Measurements from ENCODE around the gene SARDH. TPM values are rescaled to one million over a fixed set of nuclear protein-coding genes. Genes with fewer than 3 reads are reported as not detected.

Gene SARDH
- total RNA-seq, 1 experiment from 2014 or later = 5.3 TPM

DNA sequence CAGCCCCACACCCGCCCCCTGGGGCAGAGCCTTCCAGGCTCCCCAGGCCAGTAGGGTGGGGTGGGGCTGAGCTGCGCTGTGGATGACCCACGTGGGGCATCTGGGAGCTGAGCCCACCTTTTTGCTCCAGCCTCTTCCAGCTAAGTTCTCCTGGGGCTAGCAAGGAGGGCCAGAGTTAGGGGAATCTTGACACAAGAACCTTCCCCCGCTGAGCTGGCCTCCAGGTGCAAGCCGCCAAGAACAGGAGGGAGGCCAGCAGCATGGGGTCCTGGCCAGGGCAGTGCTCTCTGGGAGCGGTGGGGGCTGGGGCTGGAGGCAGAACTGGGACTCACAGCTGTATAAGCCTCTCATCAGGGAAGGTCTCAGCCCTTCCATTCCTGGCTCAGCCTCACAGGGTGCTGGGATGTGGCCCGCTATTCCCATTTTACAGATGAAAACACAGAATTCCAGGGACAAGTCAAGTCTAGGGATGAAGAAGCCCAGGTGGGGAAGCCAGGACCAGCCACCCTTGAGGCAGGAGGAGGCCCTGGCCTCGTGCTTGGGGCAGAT lies 21.5 kb downstream of the SARDH start:
- Histone ChIP-seq H3K9me3 (ENCODE audit: control insufficient read depth, low read depth, low read length) (no peaks in the 10 kb centered on the region), H2BK15ac (ENCODE audit: low read depth, low read length) (no peak overlapping the region), H4K8ac (replicated peaks; ENCODE audit: insufficient read length, low read depth, low read length) (no peak overlapping the region), H3K79me2 (ENCODE audit: insufficient read depth, low read length) (no peaks in the 10 kb centered on the region), H3K23me2 (ENCODE audit: insufficient read length, low read depth, low read length, poor library complexity, severe bottlenecking) (peaks cover 2% of the 10 kb centered on the region), H3K18ac (ENCODE audit: insufficient read length, low read depth, low read length) (no peak overlapping the region), H3K27ac (ENCODE audit: insufficient read length, low read depth, low read length) (no peak overlapping the region), H3K9ac (ENCODE audit: extremely low read depth, insufficient read length, low read length) (no peak overlapping the region), H3K56ac (ENCODE audit: insufficient read length, low read depth, low read length) (no peak overlapping the region), H3K79me1 (ENCODE audit: insufficient read depth, low read depth, low read length, poor library complexity, severe bottlenecking) (no peaks in the 10 kb centered on the region), H3K4me2 (ENCODE audit: insufficient read depth, insufficient read length, low read length) (no peak overlapping the region), H4K5ac (ENCODE audit: insufficient read length, low read depth, low read length) (no peak overlapping the region), H2BK20ac (ENCODE audit: low read depth, low read length, poor library complexity, severe bottlenecking) (no peak overlapping the region), H2AFZ (ENCODE audit: low read length) (no peak overlapping the region), H2BK120ac (ENCODE audit: low read depth, low read length, poor library complexity, severe bottlenecking) (no peak overlapping the region), H2AK5ac (ENCODE audit: insufficient read length, low read length) (no peak overlapping the region), H2BK5ac (ENCODE audit: insufficient read length, low read length) (no peak overlapping the region), H4K20me1 (ENCODE audit: control insufficient read depth, insufficient read depth, insufficient read length) (no peaks in the 10 kb centered on the region), H3K14ac (ENCODE audit: insufficient read depth, low read length) (no peak overlapping the region), H3K27me3 (ENCODE audit: insufficient read depth, low read length) (no peaks in the 10 kb centered on the region), H2BK12ac (ENCODE audit: insufficient read length, low read depth, low read length) (no peak overlapping the region), H4K91ac (ENCODE audit: insufficient read length, low read depth, low read length) (no peak overlapping the region), H3K4me1 (ENCODE audit: insufficient read depth, low read length) (no peaks in the 10 kb centered on the region), H3K23ac (ENCODE audit: insufficient read length, low read depth, low read length) (no peak overlapping the region), H3K4ac (ENCODE audit: low read depth, low read length) (no peak overlapping the region), H3T11ph (ENCODE audit: low read length) (no peak overlapping the region)
- Mint-ChIP-seq H3K4me1 (peaks cover 12 to 22% of the 10 kb centered on the region in 2 experiments), H3K27ac (no peak overlapping the region), H3K9me3 (no peaks in the 10 kb centered on the region), H3K27me3 (ENCODE audit: low read depth) (no peaks in the 10 kb centered on the region), H3K36me3 (ENCODE audit: insufficient read depth in 1 of 3, low read depth in 3 of 3) (no peaks in the 10 kb centered on the region; a peak in 1 of 7 replicates), H3K4me3 (no peak overlapping the region)
- no peak for TF ChIP-seq CTCF (conservative IDR thresholded peaks at IDR 0.05)
- WGBS (ENCODE audit: extremely low coverage, insufficient read length, low lambda C conversion rate) = no CpG with 5 or more reads among the region's 8 CpGs
- DNase-seq = peak; percentile 20

All from H9 (cell line).